ENCODE measurements around the gene KISS1. TPM values are rescaled to one million over a fixed set of nuclear protein-coding genes. Genes with fewer than 3 reads are reported as not detected.

Gene KISS1
- total RNA-seq, 1 experiment from 2014 or later: 0.35 TPM

DNA sequence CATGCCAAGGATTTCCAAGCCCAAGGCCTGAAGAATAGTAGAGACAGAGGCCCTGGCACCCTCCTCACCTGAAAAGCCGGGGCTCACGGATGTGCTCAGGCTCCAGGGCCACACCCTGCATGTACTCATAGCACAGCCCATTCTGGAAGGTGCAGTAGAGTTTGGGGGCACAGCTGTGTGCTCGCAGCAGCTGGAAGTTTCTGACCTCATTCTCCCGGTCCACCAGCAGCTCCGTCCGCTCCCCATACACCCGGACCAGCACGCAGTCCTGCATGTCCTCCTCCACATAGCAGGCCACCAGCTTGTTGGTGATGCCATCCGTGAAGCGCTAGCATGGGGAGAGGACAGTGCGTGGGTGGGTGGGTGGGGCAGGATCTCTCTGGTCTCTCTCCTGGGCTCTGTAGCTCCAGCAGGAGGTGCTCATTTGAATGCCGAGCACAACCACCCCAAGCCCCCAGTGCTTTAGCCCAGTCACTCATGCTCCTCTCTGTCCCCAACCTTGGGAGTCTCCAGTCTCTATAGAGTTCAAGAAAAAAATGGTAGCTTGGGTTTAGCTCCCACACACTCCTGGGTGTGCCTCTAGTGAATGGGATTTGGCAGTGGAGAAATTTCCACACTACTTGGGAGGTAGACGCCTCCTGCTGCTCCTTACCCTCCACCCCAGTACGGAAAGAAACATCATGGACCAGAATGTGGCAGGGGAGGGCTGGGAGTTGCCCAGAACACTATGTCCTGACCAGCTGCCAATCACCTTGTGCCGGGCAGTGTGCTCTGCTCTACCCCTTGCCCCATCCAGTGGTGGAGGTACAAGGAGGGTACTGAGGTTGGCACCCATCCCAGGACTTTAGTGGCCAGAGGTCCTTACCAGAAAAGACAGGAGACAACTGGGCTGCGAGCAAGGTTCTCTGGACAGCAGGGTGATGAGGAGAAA, 46.4 kb downstream of the KISS1 start:
- H3K4me3 Mint-ChIP-seq: peak overlapping the region; percentile 44
- POLR2A ChIA-PET: interaction anchor here (0.9 to 1.8 kb wide), 2 partner anchors 41 to 276 kb away, joined by 3 to 4 read pairs; no protein-coding TSS in a partner anchor
- H3K27me3 Mint-ChIP-seq (ENCODE audit: low read depth): peaks cover 26% of the 10 kb centered on the region

More for the DNA sequence above, 46.4 kb downstream of the KISS1 start:
- peaks cover 45% of the 10 kb centered on the region for H3K4me1 Mint-ChIP-seq
- peaks cover 6% of the 10 kb centered on the region; the same call in 1 of the 2 replicates for H3K36me3 Mint-ChIP-seq
- DNase-seq (ENCODE audit: low spot score) (no peak), ATAC-seq (no peak)
- TF ChIP-seq SMAD4 (CRISPR knock-in tag; IDR thresholded peaks at IDR 0.05) (no peak), NR1H2 (CRISPR knock-in tag; IDR thresholded peaks at IDR 0.05) (no peak), CBFB (CRISPR knock-in tag; IDR thresholded peaks at IDR 0.05; ENCODE audit: low read depth) (no peak), NFYB (CRISPR knock-in tag; conservative IDR thresholded peaks at IDR 0.05; ENCODE audit: low read depth) (no peak), SOX15 (CRISPR knock-in tag; IDR thresholded peaks at IDR 0.05) (no peak), EMX1 (CRISPR knock-in tag; IDR thresholded peaks at IDR 0.05) (no peak), ETV6 (CRISPR knock-in tag; IDR thresholded peaks at IDR 0.05) (no peak), RELA (CRISPR knock-in tag; IDR thresholded peaks at IDR 0.05; ENCODE audit: borderline replicate concordance) (no peak)
- TF ChIP-seq, protein P1, sequence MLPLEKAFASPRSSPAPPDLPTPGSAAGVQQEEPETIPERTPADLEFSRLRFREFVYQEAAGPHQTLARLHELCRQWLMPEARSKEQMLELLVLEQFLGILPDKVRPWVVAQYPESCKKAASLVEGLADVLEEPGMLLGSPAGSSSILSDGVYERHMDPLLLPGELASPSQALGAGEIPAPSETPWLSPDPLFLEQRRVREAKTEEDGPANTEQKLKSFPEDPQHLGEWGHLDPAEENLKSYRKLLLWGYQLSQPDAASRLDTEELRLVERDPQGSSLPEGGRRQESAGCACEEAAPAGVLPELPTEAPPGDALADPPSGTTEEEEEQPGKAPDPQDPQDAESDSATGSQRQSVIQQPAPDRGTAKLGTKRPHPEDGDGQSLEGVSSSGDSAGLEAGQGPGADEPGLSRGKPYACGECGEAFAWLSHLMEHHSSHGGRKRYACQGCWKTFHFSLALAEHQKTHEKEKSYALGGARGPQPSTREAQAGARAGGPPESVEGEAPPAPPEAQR (CRISPR knock-in tag; IDR thresholded peaks at IDR 0.05): no peak
- TF ChIP-seq, protein P2, sequence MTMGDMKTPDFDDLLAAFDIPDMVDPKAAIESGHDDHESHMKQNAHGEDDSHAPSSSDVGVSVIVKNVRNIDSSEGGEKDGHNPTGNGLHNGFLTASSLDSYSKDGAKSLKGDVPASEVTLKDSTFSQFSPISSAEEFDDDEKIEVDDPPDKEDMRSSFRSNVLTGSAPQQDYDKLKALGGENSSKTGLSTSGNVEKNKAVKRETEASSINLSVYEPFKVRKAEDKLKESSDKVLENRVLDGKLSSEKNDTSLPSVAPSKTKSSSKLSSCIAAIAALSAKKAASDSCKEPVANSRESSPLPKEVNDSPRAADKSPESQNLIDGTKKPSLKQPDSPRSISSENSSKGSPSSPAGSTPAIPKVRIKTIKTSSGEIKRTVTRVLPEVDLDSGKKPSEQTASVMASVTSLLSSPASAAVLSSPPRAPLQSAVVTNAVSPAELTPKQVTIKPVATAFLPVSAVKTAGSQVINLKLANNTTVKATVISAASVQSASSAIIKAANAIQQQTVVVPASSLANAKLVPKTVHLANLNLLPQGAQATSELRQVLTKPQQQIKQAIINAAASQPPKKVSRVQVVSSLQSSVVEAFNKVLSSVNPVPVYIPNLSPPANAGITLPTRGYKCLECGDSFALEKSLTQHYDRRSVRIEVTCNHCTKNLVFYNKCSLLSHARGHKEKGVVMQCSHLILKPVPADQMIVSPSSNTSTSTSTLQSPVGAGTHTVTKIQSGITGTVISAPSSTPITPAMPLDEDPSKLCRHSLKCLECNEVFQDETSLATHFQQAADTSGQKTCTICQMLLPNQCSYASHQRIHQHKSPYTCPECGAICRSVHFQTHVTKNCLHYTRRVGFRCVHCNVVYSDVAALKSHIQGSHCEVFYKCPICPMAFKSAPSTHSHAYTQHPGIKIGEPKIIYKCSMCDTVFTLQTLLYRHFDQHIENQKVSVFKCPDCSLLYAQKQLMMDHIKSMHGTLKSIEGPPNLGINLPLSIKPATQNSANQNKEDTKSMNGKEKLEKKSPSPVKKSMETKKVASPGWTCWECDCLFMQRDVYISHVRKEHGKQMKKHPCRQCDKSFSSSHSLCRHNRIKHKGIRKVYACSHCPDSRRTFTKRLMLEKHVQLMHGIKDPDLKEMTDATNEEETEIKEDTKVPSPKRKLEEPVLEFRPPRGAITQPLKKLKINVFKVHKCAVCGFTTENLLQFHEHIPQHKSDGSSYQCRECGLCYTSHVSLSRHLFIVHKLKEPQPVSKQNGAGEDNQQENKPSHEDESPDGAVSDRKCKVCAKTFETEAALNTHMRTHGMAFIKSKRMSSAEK (CRISPR knock-in tag; IDR thresholded peaks at IDR 0.05; ENCODE audit: borderline replicate concordance): no peak
- TF ChIP-seq, protein P3, sequence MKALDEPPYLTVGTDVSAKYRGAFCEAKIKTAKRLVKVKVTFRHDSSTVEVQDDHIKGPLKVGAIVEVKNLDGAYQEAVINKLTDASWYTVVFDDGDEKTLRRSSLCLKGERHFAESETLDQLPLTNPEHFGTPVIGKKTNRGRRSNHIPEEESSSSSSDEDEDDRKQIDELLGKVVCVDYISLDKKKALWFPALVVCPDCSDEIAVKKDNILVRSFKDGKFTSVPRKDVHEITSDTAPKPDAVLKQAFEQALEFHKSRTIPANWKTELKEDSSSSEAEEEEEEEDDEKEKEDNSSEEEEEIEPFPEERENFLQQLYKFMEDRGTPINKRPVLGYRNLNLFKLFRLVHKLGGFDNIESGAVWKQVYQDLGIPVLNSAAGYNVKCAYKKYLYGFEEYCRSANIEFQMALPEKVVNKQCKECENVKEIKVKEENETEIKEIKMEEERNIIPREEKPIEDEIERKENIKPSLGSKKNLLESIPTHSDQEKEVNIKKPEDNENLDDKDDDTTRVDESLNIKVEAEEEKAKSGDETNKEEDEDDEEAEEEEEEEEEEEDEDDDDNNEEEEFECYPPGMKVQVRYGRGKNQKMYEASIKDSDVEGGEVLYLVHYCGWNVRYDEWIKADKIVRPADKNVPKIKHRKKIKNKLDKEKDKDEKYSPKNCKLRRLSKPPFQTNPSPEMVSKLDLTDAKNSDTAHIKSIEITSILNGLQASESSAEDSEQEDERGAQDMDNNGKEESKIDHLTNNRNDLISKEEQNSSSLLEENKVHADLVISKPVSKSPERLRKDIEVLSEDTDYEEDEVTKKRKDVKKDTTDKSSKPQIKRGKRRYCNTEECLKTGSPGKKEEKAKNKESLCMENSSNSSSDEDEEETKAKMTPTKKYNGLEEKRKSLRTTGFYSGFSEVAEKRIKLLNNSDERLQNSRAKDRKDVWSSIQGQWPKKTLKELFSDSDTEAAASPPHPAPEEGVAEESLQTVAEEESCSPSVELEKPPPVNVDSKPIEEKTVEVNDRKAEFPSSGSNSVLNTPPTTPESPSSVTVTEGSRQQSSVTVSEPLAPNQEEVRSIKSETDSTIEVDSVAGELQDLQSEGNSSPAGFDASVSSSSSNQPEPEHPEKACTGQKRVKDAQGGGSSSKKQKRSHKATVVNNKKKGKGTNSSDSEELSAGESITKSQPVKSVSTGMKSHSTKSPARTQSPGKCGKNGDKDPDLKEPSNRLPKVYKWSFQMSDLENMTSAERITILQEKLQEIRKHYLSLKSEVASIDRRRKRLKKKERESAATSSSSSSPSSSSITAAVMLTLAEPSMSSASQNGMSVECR (CRISPR knock-in tag; IDR thresholded peaks at IDR 0.05; ENCODE audit: borderline replicate concordance): no peak
- TF ChIP-seq, protein P4, sequence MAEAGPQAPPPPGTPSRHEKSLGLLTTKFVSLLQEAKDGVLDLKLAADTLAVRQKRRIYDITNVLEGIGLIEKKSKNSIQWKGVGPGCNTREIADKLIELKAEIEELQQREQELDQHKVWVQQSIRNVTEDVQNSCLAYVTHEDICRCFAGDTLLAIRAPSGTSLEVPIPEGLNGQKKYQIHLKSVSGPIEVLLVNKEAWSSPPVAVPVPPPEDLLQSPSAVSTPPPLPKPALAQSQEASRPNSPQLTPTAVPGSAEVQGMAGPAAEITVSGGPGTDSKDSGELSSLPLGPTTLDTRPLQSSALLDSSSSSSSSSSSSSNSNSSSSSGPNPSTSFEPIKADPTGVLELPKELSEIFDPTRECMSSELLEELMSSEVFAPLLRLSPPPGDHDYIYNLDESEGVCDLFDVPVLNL (CRISPR knock-in tag; IDR thresholded peaks at IDR 0.05; ENCODE audit: borderline replicate concordance, low read depth): no peak
- no peak overlapping the region for H3K27ac Mint-ChIP-seq
- no peaks in the 10 kb centered on the region for H3K9me3 Mint-ChIP-seq
- CTCF ChIA-PET: interaction anchor here (1.2 to 3.1 kb wide), 7 partner anchors 13 to 289 kb away, joined by 4 to 29 read pairs (median 15); partner anchors contain the start of gene GOLT1A
